Left ventricle myocardium inferior (tissue), 1 donor: Measurements from ENCODE around the gene HORMAD1. TPM values are rescaled to one million over a fixed set of nuclear protein-coding genes. Genes with fewer than 3 reads are reported as not detected.

Source experiments
- DNase-seq: peaks from one replicate; pipeline ENCODE4 v3.0.0-alpha.2; 2020
- H3K27ac ChIP-seq: fragments of 200-600 bp; replicated peaks from 2 replicates; pipeline ENCODE4 v1.8.0; 2021
- H3K27me3 ChIP-seq: fragments of 200-600 bp; 2 replicates; pipeline ENCODE4 v1.8.0; 2021; ENCODE audit warnings: low read depth
- H3K36me3 ChIP-seq: fragments of 200-600 bp; 2 replicates; pipeline ENCODE4 v1.8.0; 2021
- H3K4me1 ChIP-seq: fragments of 200-600 bp; 2 replicates; pipeline ENCODE4 v1.8.0; 2021
- H3K4me3 ChIP-seq: fragments of 200-600 bp; 2 replicates; pipeline ENCODE4 v1.8.0; 2021; ENCODE audit warnings: mild to moderate bottlenecking, moderate library complexity
- H3K9me3 ChIP-seq: fragments of 200-600 bp; replicated peaks from 2 replicates; pipeline ENCODE4 v1.8.0; 2021
- CTCF ChIP-seq: fragments of 200-600 bp; IDR thresholded peaks from 2 replicates; pipeline ENCODE4 v1.8.0; 2021; ENCODE audit warnings: antibody characterized with exemption, mild to moderate bottlenecking, borderline replicate concordance
- intact Hi-C: fragments of 100-400 bp; cut with micrococcal nuclease; formaldehyde crosslinking; loops from one replicate; pipeline ENCODE4 v1.11.0; 2022
- total RNA-seq: library from RNA; stranded (reverse); fragmentation: NEBNext Ultra II Directional; extraction: Animal tissue kit (Norgen Biotek cat#: 25700); gene quantifications from one replicate; pipeline ENCODE4 v1.2.1, GENCODE V29; 2021
- donor health status: DM: no; HTN: yes; CAD: no; lungs with severe emphysema.

HORMAD1 gene
- total RNA-seq, 1 donor from 2014 or later: not detected

GRCh38 chr1:150762552-150762951 is 41.9 kb upstream of the HORMAD1 start:
- intact Hi-C loops: no loop called here
- H3K36me3 ChIP-seq: no peaks in the 10 kb centered on the region
- DNase-seq: no peak
- no peaks in the 10 kb centered on the region for H3K27me3 ChIP-seq
- peaks cover 8% of the 10 kb centered on the region for H3K4me1 ChIP-seq
- no peak overlapping the region for H3K27ac ChIP-seq
- TF ChIP-seq CTCF: no peak
- H3K9me3 ChIP-seq: no peaks in the 10 kb centered on the region
- H3K4me3 ChIP-seq: no peak overlapping the region

GRCh38 chr1:150761801-150762200 is 41.1 kb upstream of the HORMAD1 start:
- Histone ChIP-seq H3K36me3 (peaks cover 6% of the 10 kb centered on the region), H3K9me3 (no peaks in the 10 kb centered on the region), H3K27me3 (no peaks in the 10 kb centered on the region), H3K27ac (no peak overlapping the region), H3K4me1 (peaks cover 8% of the 10 kb centered on the region), H3K4me3 (no peak overlapping the region)
- no peak for DNase-seq
- intact Hi-C loops: no loop called here
- no peak for TF ChIP-seq CTCF

- no peak overlapping the region for H3K27ac ChIP-seq
- no peaks in the 10 kb centered on the region for H3K9me3 ChIP-seq
- peaks cover 15% of the 10 kb centered on the region for H3K36me3 ChIP-seq
- H3K4me1 ChIP-seq: peaks cover 8% of the 10 kb centered on the region
- intact Hi-C loops: no loop called here
- no peak for DNase-seq
- H3K27me3 ChIP-seq: no peaks in the 10 kb centered on the region
- no peak for TF ChIP-seq CTCF
- no peak overlapping the region for H3K4me3 ChIP-seq
These were observed 39.3 kb upstream of the HORMAD1 start for GRCh38 chr1:150760013-150760412.

- DNase-seq: no peak
- Histone ChIP-seq H3K27me3 (no peaks in the 10 kb centered on the region), H3K36me3 (peaks cover 23% of the 10 kb centered on the region), H3K4me3 (no peak overlapping the region), H3K27ac (no peak overlapping the region), H3K9me3 (no peaks in the 10 kb centered on the region), H3K4me1 (no peaks in the 10 kb centered on the region)
- TF ChIP-seq CTCF: no peak
- intact Hi-C loops: no loop called here
These were observed 32.7 kb upstream of the HORMAD1 start for GRCh38 chr1:150753416-150753815.

- intact Hi-C loops: no loop called here
- no peak for TF ChIP-seq CTCF
- no peak overlapping the region for H3K27ac ChIP-seq
- no peaks in the 10 kb centered on the region for H3K4me1 ChIP-seq
- no peak overlapping the region for H3K4me3 ChIP-seq
- H3K27me3 ChIP-seq: no peaks in the 10 kb centered on the region
- H3K9me3 ChIP-seq: no peaks in the 10 kb centered on the region
- no peak for DNase-seq
- H3K36me3 ChIP-seq: peaks cover 24% of the 10 kb centered on the region
These were observed 30.7 kb upstream of the HORMAD1 start for GRCh38 chr1:150751443-150751842.

- DNase-seq: no peak
- Histone ChIP-seq H3K27me3 (no peaks in the 10 kb centered on the region), H3K36me3 (peaks cover 19% of the 10 kb centered on the region), H3K9me3 (no peaks in the 10 kb centered on the region), H3K4me1 (no peaks in the 10 kb centered on the region), H3K4me3 (no peak overlapping the region), H3K27ac (no peak overlapping the region)
- no peak for TF ChIP-seq CTCF
- intact Hi-C loops: no loop called here
These were observed 29.1 kb upstream of the HORMAD1 start for GRCh38 chr1:150749720-150750311.
